Measurements from ENCODE around the gene RBFOX2.

The RBFOX2 gene

DNA sequence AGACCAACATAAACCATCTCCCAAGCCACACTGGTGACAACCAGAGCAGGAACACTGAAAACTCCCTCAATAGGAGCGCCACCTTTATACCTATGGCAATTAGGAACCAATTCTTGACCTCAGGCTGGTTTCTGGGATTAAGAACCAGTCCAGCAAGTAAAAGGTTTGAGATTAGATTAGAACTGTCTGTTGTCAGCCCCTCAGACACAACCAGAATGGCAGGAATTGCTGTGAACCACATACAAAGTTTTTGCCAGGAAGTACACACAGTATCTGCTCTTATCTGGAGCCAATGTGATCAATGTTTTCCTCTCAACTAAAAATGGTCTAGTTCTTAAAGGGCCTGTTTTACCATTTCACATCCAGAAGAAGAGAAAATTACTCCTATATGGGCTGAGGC lies 55.2 kb downstream of the RBFOX2 start:
- no peak for DNase-seq (ENCODE audit: low spot score)

DNA sequence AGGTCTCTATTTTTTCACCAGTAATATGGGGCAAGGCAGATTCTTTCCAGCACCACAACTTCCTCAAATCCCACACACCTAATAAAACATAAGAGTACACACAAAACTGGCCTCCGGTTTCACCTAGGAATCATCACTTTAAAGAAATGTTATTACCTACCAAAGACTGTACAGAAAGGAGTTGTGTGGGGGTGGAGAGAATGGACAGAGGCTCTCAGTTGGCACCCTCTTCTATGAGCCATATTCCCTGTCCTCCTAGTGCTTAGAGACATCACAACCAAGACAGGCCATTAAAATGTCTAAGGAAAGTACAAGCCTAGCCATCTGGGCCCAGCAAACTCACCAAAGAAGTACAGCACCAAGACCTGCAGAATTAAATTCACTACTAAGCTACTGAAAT lies 56.1 kb downstream of the RBFOX2 start:
- peak; percentile 24 for DNase-seq (ENCODE audit: low spot score)

DNA sequence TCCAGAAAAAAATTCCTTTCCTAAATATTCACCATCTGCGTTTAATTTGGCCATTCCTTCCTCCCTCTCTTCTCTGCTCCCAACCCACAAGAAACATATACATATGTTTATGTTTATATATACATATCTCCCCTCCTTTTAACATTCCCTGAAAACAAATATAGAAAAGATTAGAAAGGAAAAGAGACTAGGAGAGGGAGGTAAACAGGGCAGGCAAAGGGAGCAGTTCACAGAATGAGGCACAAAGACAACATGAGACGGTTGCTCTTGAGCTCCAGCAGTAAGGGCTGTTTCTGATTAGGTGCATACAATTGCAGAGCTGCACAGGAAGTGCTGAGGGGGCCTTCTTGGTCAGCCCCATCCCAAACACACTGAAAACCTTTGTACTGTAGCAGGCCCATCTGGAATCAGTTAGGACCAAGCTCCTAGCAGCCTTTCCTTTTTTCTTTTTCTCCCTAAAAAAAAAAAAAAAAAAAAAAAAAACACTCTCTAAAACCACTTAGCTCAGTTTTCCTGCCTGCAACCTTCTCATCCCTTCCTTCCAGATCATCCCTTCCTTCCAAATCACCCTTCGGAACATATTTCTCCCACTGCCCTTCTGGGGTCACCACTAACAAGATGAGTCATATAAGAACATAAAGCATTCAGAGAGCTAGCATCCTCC lies 57.0 kb downstream of the RBFOX2 start:
- DNase-seq (ENCODE audit: low spot score) = peak; percentile 38

DNA sequence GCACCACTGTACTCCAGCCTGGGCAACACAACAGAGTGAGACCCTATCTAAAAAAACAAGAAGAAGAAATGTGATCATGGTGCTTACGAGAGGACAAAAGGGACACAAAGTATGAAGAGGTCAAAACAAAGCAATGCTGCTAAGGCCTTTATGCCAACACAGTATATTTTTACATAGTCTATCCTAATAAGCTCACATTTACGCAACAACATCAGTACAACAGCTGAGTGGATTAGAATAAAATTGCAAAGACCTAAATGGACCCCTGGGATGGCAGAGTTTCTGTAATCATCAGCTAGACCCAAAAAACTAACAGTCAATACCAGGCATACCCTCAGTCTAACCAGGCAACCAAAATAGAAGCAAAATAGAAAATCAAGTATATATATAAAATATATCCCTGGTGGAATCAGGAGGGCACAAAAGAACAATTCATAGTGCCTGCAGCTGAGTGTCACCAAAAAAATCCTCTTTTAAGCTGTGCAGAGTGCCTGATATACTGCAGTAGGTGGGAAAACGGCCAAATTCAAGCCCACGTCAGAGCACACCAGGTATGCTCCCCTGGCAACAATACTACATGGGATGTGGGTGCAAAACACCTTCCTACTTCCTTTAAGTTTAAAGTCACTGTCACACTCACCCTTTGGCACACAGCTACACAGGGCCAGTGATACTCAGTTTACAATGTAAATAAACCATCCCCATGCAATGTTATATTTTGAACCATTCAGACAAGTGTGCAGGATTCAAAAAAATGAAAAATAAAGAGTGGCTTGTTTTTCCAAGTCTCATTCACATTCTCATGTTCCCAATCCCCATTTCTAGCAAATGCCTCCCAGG lies 57.8 kb downstream of the RBFOX2 start:
- no peak for DNase-seq (ENCODE audit: low spot score)

DNA sequence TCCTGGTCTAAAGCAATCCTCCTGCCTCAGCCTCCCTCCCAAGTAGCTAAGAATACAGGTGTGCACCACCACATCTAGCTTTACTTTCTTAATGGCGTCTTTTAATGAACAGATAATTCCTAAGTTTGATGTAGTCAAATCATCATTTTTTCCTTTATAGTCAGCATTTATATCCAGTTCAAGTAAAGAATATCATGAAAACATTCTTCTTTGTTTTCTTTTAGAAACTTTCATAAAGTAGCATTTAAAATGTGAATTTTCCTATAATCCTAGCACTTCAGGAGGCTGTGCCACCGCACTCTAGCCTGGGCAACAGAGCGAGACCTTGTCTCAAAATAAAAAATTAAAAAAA lies 61.6 kb downstream of the RBFOX2 start:
- no peak for DNase-seq (ENCODE audit: low spot score)

DNA sequence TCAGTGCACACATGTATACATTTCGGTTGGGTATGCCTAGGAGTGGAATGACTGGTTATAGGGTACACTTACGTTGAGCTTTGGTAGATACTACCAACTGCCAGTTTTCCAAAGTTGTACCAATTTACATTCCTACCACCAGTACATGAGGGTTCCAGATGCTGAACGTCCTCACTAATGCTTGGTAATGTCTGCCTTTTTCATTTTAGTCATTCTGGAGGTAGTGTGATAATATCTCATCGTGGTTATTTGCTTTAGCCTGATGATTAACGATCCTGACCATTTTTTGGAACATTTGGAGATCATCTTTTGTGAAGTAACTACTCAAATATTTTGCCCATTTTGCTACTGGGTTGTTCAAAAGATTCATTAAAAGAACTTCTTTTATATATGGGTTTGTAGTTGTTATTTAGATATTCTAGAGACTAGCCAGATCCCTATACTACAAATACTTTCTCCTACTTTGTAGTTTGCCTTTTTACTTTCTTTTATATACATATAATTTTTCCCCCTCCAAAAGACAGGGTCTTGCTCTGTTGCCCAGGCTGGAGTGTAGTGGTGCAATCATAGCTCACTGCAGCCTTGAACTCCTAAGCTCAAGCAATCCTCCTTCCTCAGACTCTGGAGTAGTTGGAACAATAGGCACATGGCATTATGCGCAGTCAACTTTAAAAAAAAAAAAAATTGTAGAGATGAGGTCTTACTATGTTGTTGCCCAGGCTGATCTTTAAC lies 62.1 kb downstream of the RBFOX2 start:
- DNase-seq (ENCODE audit: low spot score) = no peak

DNA sequence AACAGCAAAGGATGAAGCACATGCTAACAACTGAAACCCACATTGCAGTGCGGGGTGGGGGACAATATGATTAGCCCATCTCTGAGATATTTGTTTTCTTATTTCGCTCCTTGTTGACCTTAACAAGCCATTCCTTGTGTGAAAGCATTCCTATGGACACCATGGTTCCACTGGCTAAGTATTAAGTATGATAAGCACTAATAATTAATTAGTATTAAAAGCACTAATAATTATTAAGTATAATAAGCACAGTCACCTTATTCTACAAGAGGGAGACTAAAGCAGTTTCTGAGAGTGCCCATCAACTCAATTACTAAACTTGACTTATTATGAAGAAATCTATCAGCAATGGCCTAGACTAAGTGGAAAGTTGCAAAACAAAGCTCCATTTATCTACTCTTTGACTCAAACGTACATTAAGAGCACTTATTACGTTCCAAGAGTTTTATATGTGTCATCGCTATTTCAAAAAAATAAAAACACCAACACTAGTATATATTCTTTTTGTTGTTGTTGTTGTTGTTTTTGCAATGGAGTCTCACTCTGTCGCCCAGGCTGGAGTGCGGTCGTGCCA lies 65.3 kb downstream of the RBFOX2 start:
- DNase-seq (ENCODE audit: low spot score) = no peak

DNA sequence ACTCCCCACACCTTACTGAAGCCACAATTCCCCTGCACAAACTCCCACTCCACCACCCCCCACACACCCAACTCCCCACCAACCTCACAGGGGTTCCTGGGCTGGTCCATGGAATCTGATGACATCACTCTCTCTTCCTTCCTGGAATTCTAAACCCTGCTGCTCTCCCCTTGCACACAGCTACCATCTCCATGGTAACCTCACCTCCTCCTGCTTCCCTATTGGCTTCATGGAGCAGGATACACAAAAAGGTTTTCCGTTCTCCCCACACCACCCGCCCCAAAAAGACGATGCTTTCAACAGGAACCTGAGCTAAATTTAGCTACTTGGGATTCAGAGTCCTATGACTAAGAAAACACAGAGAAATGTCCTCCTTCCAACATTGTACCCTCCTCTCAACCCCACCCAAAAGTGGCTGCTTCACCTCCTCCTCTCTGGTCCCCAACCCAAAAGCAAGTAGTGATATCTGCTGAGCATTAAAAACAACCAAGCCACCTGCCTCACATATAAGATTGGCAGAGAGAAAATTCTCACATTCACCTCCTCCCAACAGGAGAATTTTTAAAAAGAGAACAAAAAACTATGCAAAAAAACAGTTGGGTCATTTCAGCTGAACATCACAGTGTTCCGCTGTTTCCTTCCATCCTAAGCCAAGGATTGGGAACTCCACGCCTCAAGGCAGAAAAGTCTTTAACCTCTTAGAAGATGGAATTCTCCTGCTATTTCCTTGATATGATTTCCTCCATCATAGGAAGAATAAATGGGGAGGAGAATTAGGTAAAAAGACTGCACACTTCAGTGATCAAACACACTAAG lies 66.9 kb downstream of the RBFOX2 start:
- peak; percentile 98 for DNase-seq (ENCODE audit: low spot score)

DNA sequence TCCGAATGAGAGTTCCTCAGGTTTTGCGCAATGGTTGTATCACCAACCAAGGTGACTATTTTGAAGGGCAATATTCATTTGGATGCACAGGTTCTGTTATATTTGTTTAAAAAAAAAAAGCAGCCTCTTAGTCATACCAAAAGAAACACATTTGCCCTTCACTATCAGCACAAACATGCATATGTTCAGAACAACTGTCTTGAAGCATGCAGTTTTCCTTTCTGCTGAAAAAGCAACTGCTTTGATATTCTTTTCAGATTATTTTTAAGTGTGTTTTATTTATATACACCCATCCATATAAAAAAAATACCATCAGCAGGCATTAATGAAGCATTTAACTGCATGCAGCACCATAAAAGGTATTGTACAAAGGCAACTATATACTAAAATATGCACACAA lies 67.8 kb downstream of the RBFOX2 start:
- DNase-seq (ENCODE audit: low spot score) = no peak

DNA sequence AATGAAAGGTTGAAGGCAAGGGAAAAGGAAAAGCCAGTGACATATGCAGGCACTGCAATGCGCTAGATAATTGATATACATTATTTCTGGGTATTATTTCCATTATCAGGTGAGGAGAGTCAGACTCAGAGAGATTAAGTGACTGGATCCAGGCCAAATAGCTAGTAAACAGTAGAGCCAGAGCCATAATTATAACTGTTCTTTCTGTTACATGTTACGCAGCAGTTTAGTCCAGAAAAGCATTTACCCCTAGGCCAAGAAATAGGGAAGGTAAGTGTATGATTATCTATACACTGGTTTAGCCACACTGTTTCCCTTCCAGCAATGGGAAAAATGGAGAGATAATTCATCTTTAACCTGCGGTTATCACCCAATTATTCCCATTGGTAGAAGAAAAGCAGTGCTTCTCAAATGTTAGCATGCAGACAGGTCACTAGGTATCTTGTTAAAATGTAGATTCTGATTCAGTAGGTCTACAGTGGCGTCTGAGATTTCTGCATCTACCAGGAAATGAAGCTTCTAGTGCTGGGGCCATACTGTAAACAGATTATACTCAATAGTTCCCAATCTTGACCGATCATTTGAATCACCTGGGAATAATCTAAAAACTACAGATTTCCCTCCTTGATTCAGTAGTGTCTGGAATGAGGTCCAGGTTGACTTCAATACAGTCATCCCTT lies 69.4 kb downstream of the RBFOX2 start:
- DNase-seq (ENCODE audit: low spot score) = peak; percentile 54

DNA sequence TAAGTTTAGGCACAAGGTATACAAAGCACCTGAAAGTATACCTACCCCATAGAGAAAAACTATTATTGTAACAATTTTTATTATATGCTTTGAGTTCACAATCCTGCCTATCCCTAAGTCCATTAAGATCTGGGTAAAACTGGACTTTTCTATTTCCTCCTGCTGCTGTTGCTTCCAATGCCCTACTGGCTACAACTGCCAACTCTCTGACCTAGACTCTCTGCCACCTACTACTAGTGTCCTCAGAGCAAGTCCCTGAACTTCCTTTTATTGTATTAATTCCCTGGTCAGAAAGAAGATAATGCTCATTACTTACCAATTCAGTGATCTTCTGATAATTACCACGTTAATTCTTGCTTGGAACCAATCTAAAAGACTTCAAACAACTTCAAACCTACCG lies 70.3 kb downstream of the RBFOX2 start:
- DNase-seq (ENCODE audit: low spot score) = peak; percentile 44

DNA sequence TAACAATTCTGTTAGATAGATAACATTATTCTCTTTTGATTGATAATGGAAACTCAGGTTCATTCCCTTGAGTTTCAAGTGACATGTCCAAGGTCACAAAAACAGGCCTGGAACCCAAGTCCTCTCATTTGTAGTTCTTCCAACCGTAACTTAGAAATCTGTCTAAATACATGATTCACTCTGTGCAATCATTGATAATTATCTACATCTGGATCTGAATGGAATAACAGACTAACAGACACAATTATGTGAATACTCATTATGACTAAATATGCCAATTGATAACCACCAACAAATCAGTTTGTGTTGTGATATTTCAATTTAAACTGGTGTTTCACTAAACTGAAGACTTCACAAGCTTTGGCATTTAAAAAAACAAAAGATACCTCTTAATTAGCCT lies 71.0 kb downstream of the RBFOX2 start:
- no peak for DNase-seq (ENCODE audit: low spot score)

DNA sequence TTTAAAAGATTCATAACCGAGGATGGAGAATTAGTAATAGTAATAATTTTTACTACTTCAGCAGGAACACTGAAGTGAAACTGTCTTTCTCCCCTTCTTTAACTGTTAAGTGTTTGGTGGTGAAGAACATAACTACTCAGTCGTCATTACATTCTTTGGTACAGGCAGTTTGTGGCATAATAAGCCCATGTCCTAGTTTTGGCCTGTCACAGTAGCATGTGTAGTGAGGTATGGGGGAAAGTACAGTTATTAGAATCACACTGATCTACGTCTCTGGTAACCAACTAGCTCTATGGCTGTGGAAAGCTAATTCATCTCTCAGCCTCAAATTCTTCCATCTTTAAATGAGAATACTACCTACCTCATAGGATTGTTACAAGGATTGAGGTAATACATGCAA lies 71.8 kb downstream of the RBFOX2 start:
- peak; percentile 46 for DNase-seq (ENCODE audit: low spot score)

DNA sequence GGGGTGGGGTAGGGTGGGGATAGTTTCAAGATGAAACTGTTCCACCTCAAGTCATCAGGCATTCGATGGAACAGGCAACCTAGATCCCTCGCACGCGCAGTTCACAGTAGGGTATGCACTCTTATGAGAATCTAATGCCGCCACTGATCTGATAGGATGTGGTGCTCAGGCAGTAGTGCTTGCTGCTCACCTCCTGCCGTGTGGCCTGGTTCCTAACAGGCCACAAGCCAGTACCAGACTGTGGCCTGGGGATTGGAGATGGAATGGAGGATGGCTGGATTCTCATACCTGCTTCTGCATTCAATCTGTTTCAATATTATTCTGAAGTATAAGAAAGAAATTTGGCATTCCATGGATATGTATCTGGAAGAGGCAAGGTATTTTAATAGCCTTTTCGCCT lies 73.1 kb downstream of the RBFOX2 start:
- peak; percentile 67 for DNase-seq (ENCODE audit: low spot score)

DNA sequence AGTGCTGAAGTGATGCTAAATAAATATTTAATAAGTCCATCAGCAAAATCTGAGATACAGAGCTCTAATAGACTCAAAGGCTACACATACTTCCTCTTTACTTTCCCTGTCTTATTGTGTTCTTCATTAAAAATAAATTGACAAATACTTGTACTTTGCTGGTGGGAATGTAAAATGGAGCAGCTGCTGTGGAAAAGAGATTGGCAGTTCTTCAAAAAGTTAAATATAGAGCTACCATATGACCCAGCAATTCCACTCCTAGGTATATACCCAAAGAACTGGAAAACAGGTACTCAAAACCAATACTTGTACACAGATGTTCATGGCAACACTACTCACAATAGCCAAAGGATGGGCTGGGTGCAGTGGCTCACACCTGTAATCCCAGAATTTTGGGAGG lies 76.0 kb downstream of the RBFOX2 start:
- peak; percentile 44 for DNase-seq (ENCODE audit: low spot score)

DNA sequence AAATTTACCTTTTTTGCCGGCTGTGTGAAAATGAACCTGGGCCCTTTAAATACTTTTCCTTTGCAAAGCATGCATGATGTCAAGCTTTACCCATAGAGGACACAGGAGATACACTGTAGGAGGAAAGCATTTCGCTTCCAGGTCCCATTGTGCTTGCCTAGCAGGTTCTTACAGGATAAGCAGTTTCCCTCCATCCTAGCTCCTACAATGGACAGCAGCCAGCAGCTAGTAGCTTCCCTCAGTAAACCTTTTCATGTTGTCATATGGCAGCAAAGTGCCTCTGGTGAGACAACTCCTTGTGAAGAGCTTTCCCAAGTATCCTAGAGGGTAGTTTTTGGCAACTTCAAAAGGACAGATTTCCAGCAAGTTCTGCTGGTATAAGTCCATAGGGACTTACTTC lies 78.4 kb downstream of the RBFOX2 start:
- peak; percentile 59 for DNase-seq (ENCODE audit: low spot score)

DNA sequence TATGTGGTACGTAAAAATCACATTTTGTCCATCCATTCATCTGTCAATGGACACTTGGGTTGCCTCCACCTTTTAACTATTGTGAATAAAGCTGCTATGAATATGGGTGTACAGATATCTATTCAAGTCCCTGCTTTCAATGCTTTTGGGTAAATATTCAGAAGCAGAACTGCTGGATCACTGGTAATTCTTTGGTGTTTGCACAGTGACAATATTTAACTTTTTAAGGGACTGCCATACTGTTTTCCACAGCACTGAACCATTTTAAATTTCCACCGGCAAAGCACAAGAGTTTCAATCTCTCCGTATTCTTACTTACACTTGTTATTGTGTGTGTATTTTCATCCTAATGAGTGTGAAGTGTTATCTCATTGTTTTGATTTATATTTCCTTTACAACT lies 79.4 kb downstream of the RBFOX2 start:
- DNase-seq (ENCODE audit: low spot score) = no peak

DNA sequence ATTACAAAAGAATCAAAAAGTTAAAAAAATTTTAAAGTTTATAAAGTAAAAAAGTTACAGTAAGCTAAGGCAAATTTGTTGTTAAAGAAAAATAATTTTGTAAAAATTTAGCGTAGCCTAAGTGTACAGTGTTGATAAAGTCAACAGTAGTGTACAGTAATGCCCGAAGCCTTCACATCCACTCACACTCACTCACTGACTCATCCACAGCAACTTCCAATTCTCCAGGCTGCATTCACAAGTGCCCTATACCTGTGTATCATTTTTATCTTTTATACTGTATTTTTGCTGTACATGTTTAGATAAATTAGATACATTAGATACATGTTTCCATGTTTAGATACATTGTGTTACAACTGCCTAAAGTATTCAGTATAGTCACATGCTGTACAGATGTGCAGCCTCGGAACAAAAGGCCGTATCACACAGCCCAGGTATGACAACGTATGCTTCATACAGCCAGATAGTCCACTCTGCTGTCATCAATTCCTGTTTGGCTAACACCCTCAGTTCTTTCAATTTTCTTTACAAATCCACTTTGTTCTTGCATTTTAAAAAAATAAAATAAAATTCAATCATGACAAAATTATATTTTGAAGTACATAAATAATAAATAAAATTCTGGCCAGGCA lies 80.7 kb downstream of the RBFOX2 start:
- DNase-seq (ENCODE audit: low spot score) = no peak

DNA sequence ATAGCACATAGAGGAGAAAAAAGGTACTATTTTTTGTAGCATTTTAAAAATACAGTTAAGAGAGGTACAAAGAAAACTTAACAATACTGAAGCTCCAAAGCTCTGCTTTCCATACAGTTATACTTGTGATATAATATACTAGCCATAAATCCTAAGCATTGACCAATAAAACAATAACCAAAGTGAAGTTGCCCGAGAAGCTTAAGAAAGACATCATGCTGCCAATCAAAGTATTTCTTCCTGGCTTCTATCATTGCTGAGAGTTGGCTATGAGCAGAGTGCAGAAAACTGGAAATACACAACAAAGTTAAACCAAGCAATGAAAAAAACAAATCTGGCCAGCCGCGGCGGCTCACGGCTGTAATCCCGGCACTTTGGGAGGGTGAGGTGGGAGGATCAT lies 84.2 kb downstream of the RBFOX2 start:
- DNase-seq (ENCODE audit: low spot score) = no peak

DNA sequence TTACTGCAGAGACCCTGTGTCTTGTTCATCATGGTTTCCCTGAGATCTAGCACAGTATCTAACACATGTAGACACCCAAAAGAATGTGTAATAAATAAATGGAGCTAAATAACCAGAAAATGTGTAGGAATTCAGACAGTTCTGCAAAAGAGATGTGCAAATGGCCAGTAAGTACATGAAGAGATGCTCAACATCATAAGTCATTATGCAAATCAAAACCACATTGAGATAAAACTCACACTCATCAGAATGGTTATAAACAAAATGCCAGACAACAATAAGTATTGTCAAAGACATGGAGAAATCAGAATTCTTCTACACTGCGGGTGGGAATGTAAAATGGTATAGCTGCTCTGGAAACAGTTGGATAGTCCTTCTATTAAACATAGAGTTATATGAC lies 88.5 kb downstream of the RBFOX2 start:
- DNase-seq (ENCODE audit: low spot score) = no peak

DNA sequence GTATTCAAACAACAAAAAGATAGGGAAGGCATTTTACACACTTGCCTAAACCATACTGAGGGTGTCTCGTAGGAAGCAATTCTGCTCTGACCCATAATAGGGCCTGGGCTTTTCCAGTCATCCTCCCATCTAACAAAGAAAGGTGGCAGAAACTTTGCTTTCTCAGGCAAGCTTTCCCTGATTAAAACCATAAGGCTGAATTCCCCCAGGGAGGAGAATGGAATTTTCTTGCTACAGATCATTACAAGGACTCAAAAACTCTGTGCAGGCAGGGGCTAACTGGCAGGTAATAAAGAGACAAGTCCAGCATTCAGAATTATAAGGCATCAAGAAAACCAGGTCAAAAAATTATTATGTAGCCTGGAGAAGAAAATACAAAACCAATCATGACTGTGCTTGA lies 90.4 kb downstream of the RBFOX2 start:
- DNase-seq (ENCODE audit: low spot score) = no peak

Measured in cerebellar cortex (tissue), 1 donor.